GM23248 (cell line): Measurements from ENCODE around the gene NFIA.

Experiments used
- EZH2 ChIP-seq: fragments of 200-600 bp; sonication (generic); IDR thresholded peaks from 2 replicates; pipeline ENCODE4 v1.6.1; 2018; ENCODE audit warnings: antibody characterized with exemption, mild to moderate bottlenecking; ENCODE audit not compliant: insufficient read depth, poor library complexity, severe bottlenecking
- EZH2phosphoT487 ChIP-seq: fragments of 200-600 bp; sonication (generic); IDR thresholded peaks from 2 replicates; pipeline ENCODE4 v1.6.1; 2018; ENCODE audit warnings: antibody characterized with exemption, moderate library complexity, mild to moderate bottlenecking, low read depth; ENCODE audit not compliant: insufficient read depth

GRCh38 chr1:61264825-61265242, 182.5 kb downstream of the NFIA start:
- TF ChIP-seq EZH2, result no peak
- TF ChIP-seq EZH2phosphoT487, result no peak
